HG03342 (cell line): ENCODE data around the gene NECAB3.
A peak's percentile ranks its signal among the peaks of the same experiment; 100 is the strongest.

Source experiments
- ATAC-seq: cut with Tn5 transposase; IDR thresholded peaks from one replicate; pipeline ENCODE4 v1.9.1; 2021; ENCODE audit warnings: mild to moderate bottlenecking, moderate library complexity; ENCODE audit not compliant: unreplicated experiment

Gene NECAB3

DNA sequence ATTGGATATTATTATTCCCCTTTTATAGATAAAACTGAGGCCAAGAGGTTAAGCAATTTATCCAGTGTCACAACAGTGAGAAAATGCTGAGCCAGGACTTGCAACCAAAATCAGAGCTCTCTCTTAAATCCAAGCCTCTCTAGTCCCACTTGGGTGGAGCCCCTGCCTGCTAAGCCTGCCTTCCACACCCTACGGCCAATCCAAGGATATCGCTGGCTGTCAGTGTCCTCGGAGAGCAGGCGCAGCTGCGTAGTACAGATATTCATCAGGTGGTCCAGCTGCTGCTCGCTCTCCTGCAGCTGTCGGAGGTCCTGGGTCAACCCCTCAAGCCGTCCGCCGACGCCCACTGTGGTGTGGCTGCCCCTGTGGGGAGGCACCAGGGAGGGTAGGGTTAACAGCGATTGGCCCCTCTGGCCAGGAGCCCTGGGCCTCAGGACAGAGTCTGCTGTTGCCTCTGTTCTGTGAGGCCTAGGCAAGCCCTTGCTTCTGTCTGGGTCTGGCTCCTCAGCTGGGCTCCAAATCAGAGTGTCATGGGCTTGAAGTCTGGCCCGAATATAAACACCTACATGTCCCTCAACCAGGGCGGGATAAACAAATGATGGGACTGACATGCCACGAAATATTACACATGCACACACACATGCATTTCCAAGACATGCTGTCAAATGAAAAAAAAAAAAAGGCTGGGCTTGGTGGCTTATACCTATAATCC is 3.9 kb upstream of the NECAB3 start:
- ATAC-seq, result no peak

DNA sequence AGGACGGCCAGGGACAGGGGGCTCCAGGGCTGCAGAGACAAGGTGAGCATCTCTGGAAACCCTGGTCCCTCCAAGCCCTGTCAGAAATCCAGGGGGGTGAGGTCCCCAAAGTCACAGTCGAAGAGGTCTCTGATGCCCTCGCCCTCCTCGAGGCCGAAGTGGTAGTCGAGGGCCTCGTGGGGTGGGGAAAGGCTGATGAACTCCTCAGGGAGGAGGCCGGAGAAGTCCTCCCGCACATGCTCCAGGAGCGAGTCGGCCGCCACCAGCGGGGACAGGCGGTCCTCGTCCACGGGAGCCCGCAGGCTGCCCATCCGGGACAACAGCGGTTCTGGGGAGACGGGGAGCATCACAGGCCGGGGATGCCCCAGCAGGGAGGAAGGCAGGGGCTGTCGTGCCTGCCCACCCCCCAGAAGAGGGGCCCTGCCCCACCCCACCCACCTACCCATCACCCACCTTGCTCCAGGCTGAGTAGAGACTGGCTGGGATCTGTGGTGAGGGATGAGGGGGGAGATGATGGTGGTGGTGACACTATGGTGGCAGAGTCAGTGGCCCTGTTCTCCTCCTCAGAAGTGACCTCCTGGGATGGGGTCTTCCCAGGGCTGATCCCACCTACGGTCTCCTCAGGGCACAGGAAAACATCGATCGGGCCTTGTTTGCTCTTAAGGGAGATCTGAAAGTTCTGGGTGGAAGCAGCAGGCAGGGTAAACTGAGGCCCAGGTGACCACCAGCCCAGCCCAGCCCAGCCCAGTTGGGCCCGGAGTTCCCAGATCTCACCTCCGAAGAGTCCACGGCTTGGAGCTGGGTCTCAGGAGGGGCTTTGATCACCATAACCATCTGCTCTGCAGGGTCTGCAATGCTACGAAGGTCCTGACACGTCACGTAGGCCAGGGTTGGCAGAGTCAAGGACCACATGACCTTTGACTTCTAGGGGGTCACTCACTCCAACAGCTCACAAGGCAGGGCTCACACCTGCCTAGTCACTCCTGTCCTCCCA is 2.7 kb upstream of the NECAB3 start:
- ATAC-seq, result no peak

DNA sequence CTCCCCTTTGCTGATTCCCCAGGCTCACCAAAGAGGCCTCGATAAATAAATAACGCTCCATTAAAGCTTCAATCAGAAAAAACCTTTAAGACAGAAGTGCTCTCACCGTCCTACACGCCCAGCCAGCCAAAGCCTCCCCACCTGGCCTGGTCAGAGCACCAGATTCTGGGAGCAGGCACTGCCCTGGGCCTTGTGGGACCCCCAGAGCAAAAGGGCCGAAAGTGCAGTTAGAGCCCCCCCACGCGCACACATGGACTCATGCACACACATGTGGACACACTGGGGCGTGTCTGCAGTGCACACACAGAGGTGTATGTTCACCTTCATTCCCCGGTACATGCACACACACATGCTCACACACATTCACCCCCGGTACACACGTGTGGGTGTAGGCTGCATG is 1.9 kb upstream of the NECAB3 start:
- ATAC-seq, result no peak

DNA sequence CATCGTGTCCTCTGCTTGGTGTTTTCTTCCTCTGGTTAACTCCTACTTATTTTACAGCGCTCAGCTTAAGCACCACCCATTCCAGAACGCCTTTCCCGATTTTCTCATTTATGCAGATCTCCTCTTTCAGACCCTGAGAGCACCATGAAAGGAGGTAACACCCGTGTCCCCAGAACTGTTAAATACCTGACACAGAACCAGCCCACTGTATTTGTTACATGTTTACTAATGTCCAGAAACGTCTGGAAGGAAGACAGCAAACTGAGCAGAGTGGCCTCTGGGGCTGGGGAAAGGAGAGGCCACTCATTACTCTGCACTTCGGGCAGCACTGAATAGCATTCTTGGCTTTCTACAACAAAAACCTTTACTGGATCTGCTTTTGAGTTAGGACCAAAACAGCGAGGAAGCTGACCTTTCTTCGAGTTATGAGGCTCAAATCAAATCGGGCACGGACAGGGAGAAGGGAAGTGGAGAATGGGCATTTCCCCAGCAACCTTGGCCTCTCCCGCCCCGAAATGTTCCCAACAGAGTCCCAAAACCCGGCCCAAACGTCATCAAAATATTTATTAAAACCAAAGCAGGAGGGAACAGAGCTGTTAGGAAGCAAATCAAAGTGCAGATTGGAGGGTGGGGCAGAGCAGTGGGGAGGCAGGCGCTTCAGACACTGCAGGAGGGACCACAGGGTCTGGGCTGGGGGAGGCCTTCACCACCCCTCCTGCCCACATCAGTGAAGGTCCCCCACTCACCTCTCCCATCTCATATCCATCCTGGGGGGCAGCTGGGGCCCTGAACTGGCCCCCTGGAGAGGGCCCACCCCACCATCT is 1.1 kb upstream of the NECAB3 start:
- no peak for ATAC-seq

DNA sequence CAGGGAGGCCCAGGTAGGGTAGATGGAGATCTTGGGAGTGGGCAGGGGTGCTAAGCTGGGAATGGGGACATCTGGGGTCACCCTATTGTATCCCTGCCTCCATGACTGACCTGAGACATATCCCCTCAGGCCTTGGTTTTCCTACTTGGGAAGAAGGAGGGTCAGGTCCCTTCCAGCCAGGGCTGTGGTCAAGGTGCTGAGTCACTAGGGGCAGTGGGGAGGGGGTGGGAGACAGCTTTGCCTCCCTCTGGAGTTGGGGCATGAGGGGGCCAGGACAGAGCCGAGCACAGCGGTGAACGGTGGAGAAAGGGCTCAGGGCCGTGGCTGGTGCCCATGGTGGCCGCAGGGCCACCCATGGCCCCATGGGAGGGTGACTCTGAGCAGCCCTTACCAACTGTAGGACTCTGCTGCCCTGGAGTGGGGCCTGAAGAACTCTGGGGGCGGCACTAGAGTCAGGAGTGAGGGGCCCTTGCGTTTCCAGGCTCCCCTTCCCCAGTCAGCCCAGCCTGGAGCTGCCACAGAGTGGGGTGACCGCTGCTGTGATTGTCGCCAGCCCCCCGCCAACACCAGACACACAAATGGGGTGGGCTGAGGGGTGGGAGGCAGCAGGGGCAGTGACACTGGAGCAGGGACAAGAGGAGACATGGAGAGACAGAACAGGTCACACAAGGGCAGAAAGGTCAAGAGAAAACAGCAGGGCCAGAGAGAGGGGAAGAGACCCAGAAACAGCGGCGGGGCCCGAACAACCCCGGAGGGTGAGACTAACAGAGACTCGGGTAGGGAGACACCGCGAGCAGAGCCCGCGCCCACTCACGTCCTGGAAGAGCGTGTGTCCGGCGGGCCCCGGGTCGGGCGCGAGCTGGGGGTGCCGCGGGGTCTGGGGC is 576 bp downstream of the NECAB3 start:
- peak; percentile 25 for ATAC-seq

DNA sequence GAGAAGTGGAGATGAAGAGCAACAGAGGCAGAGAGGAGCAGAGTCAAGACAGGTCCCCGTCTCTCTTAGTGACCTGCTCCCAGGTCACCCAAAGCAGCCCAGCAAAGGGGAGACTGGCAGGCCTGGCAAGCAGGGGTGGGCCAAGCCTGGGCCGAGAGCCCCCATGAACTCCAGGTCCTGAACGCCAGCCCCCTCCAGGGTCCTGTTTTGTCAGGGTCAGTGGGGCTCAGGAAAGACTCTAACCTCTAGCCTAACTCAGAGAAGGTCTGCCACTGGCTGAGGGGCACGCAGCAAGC is 1.2 kb downstream of the NECAB3 start:
- no peak for ATAC-seq

DNA sequence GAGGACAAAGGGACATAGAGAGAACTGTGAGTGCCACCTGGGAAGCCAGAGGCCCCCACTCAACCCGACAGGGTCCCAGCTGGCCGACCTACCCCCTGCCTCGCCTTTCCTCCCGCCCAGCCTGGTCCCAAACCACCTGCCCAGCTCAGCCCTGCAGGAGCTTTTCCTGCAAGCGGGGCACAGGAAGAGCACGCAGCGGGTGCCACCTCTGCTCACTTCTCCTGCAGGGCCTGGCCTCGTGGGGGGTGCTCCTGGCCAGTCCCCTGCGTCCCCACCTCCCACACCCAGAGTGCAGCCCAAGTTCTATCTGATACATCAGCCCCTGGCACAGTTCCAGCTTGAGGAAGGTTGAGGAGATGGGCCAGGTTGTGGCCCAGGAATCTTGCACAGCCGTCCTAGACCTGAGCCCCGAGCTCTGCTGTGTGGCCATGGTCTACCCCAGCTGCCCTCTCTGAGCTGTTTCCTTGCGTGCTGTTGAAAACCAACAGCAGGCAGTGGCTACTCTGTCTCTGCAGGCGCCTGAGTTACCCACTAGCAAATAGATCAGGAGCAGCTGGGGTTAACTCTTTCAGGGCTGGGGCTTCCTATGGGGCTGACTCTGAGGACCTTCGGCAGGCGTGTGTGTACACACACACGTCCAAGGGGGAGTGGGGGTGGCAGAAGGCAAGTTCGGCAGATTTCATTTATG is 1.7 kb downstream of the NECAB3 start:
- no peak for ATAC-seq

DNA sequence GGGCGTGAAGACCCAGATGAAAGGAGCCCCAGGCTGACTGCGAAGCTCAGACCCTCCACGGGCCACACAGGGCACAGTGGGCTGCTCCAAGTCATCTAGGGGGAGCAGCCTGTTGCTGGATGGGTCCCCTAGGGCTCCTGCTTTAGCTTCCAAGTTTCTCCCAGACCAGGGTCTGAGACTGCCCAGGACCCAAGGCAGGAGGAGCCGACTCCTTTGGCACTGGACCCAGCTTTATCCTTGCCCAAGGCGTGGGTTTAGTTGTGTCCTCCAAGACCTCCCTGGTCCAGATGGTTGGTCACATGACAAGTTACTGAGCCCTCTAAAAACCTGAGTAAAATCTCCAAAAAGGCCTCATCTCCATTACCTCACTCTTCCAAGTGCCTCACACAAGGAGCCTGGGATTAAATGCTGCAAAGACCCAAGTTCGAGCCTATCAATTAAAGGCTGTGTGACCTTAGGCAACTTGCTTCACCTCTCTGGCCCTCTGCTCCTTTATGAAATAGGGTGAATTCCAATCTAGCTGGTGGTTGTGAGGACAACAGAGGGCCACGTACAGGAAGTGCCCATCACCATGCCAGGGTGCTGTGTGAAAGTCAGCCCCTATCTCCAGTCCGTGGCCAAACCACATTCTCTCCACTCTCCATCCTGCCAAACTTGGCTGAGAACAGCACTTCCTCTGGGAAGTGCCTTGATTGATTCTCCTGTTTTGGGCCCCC is 2.5 kb downstream of the NECAB3 start:
- no peak for ATAC-seq

DNA sequence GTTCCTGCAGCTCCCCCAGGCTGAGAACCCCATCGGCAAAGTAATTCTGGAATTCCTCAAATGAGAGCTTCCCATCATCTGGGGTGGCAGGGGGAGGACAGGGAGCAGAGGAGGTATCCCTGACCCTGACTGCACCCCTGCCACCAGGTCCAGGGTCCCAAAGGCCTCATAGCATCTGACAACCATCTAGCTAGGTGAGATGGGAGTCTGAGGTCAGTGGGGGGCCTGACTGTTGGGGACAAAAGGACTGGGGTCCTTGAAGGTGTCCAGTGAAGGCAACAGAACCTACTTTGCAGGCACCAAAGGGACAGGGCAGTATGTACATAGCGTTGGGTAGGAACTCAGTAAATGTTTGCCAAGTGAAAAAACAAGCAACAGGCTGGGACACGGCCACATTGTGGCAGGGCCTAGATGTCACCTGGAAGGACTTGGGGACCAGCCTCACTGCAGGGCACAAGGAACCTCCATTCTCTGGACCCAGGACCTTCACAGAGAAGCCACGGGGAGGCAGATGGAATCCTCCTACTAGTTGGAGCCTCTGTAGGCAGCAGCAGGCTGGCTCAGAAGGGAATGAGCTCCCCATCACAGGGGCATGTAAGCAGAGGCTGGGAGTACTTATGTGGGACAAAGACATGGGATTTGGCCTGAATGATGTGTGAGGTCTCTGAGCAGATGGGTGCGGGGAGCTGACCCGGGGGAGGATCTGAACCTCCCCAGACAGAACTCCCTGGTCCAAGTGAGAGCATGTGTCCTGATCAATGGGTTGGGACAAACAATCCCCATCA is 3.3 kb downstream of the NECAB3 start:
- ATAC-seq, result no peak

DNA sequence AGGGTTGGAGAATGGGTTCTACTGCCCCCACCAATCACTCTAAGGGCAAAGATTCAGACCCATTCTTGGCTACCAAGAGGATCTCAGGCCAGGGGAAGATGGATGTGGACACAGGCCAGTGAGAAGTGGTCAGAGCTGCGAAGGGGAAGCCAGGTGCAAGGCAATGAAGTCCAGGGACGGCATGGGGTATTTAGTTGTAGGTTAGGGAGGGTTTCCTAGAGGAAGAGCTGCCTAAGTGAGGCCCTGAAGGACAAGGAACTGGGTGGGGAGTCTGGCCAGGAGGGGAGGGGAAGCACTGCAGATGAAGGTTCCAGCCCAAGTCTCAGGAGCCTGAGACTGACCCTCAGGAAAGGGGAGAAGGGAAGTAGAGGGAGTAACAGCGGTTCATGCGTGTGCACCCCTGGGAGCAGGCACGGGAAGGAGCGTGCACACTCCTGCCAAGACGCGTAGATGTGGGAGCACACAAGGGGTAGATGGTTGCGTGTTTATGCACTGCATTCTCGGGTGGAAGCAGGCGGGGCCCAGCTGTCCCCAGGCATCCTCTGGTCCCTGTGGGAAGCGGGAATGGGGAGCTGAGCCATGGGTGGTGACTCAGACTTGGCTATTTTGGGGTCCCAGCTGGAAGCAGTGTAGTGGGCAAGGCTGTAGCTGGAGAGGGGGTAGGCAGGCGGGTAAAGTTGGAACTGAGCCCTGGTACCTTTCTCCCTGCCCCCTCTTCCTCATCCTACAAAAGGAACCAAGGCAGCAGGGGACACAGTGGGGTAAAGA is 4.2 kb downstream of the NECAB3 start:
- ATAC-seq, result no peak

DNA sequence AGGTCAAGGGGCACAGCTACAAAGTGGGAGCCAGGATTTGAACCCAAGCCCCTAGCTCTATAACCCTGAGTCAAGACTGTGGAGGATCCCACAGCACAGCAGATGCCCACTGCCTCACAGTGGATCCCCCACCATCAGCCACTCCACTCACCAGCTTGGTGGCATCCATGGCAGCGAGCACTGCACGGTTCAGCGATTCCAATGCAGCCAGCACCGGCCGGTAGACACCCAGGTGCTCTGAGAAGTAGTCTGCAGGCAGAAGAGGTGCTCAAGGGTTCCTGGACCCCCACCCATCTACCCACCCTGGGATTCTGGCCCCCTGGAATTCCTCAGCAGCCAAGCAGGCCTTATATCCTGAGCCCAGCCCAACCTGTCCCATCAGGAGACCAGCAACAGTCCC is 5.0 kb downstream of the NECAB3 start:
- ATAC-seq, result no peak

DNA sequence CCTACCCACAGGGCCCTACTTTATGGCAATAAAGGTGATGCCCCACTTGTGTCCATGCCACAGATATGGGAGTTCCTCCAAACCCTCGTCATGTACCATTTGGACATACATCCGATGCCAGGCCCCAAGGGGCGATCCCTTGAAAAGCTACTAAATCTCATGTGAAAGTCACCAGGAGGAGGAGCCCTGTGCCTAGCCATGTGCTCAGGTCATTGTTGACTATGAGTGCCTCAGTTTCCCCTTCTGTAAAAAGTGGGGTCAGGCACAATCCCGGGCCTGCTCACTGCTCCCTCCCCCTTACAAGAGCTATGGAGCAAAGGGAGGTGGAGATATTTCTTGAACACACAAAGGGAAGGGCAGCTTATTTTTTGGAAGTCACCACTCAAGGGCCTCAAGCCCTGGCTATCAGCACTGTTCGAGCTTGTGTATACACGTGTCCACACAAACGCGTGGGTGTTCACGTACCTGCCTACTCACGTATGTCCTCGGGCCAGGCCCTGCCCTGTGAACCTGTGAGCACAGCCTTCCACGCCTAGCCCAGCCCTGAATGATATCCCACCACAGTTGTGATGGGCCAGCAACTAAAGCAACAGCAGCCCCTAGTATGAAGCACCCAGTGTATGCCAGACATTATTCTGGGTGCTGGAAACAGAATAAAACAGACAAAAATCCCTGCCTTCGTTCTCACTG is 5.6 kb downstream of the NECAB3 start:
- no peak for ATAC-seq

DNA sequence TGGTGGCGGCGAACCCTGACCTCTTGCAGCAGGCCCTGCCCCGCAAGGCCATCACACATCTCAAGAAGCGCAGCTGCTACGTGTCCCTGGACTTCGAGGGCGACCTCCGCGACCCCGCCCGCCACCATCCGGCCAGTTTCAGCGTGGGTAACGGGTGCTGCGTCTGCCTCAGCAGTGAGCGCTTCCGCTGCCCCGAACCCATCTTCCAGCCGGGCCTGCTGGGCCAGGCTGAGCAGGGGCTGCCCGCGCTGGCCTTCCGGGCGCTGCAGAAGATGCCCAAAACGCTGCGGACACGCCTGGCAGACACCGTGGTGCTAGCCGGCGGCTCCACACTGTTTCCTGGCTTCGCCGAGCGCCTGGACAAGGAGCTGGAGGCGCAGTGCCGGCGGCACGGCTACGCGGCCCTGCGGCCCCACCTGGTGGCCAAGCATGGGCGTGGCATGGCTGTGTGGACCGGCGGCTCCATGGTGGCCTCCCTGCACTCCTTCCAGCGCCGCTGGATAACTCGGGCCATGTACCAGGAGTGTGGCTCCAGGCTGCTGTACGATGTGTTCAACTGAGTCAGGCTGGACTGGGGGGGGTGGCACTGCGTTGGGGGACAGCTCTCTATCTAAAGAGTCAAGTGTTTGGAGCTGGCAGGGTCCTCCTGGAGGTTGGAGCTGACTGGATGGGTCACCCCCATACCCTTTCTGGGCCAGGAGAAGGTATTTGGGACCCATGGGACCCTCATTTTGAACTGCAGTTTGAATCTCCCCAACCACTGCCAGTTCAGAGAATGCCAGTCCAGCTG is 6.4 kb downstream of the NECAB3 start:
- ATAC-seq, result peak; percentile 40

DNA sequence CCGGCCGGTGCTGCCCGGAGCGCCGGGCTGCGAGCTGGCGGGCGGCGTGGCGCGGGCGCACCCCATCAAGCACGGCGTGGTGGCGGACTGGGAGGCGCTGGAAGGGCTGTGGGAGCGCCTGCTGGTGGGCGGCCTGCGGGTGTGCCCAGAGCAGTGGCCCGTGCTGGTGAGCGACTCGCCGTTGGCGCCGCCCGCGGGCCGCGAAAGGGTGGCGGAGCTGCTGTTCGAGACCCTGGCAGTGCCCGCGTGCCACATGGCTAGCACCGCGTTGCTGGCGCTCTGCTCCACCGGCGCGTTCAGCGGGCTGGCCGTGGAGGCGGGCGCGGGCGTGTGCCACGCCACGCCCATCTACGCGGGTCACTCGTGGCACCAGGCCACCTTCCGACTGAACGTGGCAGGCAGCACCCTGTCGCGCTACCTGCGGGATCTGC is 7.0 kb downstream of the NECAB3 start:
- ATAC-seq, result peak; percentile 11

DNA sequence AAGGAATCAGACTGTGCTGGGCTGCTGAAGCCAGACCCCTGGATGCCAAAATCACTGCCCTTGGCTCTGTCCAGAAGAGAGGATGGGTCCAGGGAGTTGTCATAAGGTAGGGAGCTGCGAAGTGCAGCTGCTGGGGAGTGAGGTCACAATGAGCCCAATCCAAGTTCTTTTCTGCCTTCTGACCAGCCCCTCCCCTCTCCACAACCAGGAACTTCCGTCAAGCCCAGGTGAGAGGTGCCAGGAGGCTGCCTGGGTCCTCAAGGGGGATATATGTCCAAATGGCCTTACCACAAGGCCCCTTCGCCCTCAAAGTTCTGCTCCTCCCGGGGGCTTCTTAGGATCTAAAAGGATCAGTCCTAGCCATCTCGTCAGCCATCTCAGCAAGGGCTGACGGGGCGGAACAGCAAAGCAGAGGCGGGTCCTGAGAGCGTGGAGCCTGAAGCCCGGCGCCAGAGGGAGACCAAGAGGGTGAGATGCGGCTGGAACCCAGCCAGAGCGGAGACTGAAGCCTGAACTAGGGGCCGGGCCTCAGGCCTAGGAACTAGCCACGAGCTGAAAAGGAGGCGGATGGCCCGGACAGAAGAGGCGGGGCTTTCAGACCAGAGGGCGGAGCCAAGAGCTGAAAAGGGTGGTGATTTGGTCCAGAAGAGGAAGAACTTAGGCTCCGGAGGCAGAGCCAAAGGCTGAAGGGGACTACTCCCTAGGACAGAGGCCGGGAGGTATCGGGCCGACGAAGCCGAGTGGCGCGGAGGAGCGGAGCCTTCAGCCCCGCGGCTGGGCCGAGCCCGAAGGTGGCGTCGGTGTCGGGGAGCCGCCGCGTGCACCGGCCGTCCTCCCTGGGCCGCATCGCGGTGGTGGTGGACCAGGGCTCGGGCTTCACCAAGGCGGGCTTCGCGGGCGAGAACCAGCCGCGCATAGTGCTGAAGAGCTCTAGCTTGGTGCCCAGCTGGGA is 7.7 kb downstream of the NECAB3 start, which contains the start of gene ACTL10:
TSS of gene ACTL10 (plus strand) at position 651 of the 952 bp plus-strand sequence. CDS start 555 bp downstream, outside the sequence.
- ATAC-seq, result peak; percentile 62
